Activated CD8-positive, alpha-beta memory T cell treated with anti-CD3 and anti-CD28 coated beads, Interleukin-2, amount 50 U/mL, for 1 hour (primary cell): ENCODE data around the gene VAC14.

ENCODE experiments used
- DNase-seq: peaks from one replicate; pipeline ENCODE4 v3.0.0-alpha.2; 2020; ENCODE audit errors: extremely low read depth

The VAC14 gene

DNA sequence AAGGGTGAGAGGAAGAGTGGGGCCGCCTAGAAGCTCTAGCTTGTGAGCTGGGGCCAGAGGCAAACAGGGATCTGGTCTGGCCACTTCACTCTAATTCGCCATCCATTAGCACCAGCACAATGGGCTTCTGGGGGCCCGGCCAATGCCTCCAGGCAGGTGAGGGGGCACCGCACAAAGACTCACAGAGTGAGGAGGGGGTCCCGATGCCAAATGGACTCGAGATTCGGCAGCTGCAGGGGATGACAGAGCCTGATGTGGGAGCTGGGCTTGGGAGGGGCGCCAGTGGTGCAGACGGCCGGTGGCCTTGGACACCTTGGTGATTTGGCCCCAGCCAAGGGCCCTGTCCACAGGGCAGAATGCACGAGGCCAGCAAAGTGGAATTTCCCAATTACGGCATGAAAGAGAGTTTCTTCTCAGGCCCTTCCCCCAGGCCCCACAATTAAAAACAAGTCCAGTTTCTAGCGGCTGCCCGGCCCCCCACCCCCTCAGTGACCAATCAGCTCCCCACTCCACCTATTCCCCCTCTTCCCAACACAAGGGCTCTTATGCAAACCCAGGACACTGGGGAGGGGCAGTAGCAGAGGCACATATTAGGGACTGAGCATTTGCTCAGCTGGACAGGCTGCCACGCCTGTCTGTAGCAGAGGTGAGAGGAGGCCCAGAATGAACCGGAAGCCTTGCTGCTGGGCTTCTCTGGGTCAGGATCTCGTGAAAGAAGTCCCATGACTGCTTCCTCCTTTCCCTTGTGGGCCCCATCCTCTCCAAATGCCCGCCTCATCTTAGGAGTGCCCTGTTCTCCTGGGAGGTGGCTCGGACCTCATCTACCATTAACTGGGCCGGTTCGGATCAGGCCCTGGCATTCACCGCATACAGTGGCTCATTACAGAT is 75.7 kb downstream of the VAC14 start:
- no peak for DNase-seq

DNA sequence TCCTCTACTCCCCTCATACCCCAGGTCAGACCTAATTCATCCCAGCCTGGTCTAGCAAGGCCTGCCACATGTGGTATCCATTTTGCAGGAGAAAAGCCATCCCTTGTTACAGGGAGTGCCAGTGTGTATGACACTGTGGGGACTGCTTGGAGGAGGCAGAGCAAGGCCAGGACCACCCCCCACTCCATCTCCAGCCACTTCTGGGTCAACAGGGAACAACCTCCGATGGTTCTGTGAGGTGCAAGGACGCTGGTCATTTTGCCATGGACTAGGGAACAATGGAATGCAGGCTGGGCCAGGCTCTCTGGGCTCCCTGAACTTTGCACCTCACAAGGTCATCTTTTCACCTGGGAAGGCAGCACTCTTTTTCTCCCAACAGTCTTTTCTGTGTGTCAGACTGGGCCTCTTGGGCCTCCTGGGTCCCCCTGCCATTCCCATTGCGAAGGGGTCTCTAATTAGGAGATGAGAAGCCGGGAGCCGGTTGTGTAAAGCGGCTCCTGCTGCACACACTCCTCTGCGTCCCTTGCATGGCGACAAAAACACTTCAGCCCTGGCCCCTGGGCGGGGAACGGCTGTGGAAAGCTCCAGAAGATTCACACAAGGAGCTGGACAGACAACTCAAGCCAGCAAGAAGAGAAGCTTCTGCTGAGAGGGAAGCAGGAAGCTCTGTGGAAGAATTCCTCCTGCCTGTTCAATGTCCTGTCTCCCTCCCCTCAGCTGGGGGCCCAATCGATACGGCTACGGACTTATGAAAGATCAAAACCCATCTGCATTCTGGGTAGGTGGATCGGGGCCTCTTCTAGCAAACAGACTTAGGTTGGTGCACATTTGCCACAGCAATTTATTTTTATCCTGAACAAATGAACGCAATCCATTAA is 76.6 kb downstream of the VAC14 start:
- DNase-seq, result no peak

DNA sequence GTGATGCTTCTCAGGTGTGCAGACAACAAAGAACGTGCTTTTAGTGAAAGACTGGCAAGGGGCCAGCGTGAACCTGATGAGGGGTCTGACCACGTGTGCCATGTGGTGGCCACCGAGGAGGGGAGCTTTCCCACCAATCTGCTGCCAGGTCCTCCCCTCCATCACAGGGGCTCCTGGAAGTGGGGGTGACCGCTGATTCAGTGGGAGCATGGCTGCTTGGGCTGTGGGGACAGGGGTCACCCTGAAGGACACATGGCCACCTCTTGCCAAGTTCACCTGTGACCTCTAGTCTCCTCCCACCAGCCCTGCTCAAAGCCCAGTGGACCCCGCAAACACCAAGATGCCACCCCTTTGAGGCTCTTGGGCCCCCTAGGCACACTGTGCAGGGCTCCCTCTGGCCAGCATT is 77.2 kb downstream of the VAC14 start:
- DNase-seq, result no peak

DNA sequence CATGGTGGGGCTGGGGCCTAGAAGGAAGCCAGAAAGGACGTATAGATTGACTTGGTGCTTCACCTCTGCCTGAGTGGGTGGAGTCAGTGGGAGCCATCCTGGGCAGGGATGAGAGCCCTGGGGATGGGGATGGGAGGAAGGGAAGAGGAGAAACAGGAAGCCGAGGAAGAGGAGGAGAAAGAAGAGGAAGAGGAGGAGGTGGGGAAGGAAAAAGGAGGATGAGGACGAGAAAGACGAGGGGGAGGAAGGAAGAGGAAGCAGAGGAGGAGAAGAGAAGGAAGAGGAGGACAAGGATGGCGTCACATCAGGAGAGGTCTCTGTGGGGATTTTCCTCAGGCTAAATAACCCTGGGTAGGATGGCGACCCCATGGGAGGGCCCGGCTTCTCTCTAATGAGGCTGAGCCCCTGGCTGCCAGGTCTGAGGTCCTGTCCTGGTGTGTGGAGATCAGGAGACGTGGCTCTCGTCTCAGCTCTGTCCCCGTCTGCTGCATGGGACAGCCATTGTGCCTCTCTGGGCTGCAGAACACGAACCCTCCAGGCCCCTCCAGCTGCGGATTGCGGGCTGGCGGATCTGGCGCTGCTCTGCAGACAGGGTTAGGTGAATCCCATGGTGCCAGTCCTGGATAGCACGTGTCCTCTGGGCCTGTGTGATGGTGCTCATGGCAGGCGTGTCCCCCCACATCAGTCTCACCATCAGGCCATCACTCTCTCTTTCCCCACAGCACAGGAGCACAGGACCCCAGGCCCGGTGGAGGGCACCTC is 79.6 kb downstream of the VAC14 start:
- no peak for DNase-seq

DNA sequence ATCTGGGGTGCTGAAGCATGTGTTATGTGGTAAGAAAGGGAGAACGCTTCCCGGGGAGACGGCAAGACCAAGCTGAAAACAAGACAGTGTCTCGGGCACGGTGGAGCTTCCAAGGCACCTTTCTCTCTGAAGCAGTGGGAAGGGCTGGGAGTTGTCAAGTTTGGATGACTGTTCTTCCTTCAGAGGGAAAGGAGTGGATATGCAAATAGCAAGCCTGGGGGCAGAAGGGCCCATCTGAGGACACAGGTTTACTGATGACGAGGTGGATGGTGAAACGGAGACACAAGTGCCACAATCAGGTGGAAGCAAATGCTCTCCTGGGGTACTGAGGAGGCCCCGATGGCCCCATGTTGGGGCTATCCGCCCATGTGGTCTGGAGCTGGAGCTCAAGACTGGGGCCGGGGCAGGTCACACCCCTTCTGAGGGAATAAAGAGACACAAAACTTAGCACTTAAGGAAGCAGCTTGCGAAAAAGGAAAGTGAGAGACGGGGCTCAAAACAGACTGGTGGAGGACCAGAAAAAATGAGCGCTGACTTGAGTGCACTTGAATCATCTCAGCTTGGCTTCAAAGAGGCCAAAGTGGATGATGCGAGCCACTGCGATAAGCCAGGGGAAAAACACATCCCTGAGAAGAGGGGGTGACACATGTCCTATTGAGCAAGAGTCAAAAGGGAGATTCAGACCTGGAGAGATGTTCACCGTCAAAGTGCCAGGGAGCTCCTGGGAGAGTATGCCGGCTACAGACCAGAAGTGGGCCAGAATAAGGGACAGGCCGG is 80.3 kb downstream of the VAC14 start:
- DNase-seq, result no peak

DNA sequence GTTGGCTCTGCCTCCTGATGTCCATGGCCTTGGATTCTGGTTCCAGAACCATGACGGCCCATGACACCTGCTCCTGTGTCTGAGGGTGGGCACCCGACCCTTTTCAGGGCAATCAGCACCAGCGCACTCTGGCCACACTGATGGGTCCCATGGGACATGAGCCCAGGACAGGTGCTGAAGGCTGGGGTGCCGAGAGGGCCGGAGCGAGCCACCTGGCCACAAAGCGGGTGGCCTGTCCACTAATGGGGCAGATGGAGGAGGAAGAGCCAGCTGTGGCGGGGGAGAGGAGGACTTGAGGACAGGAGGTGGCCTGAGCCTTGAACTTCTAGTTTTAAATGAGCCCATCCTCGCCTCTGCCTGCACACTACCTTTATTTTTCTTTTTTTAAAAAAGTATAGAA is 83.9 kb downstream of the VAC14 start:
- no peak for DNase-seq

DNA sequence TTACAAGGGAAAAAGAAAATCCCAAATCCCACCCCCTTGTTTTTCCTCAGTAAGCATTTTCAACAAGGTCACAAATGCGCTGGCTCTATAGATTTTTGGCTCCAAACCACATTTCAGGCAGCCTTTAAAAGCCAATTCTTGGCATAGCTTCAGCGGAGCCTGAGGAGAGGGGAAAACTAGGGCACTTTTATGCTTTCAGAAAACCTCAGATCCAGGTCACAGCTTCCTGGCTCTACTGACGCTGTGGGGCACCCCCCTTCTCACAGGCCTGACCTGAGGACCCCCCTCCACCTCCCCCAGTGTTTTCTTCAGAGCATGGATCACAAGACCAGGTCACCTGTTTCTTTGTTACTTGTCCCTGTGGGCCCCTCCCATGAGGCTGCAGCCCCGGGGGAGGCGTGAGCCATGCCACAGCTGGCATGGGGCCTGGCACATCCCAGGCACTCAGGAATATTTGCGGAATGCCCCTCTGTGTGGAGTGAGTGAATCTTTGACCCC is 85.0 kb downstream of the VAC14 start:
- DNase-seq, result no peak

DNA sequence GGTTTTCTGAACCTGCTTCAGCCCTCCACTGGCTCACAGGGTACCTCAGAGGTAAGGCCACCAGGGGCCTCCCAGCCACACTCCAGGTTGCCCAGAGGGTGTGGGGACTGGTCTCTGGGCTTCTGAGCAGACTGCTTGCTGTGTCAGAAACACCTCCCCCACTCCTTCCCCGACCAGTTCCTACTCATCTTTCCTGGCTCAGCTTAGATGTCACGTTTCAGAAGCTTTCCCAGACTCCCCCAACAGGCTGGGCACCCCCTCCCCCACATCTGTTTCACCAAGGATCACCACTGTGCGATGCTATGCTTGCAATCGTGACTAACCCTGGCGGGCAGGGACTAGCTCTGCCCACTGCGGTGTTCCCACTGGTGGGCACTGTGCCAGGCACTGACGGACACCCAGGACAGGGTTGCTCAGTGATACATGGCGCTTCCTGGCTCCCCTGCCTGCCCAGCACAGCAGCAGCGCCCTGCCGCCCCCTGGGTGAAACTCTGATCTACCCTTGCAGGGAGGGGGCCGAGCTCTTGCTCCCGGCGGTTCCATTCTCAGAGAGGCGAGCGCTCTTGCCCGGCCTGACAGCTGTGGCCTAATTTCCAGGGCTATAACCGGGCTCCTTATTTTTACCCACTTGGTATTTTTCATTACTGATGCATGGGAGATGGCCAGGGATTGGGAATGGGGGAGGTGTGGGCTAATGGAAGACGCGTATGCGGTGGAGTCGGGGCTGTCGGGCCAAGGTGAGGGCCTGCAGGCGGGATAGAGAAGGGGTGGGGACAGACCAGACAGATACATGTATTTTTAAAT is 85.7 kb downstream of the VAC14 start:
- no peak for DNase-seq

DNA sequence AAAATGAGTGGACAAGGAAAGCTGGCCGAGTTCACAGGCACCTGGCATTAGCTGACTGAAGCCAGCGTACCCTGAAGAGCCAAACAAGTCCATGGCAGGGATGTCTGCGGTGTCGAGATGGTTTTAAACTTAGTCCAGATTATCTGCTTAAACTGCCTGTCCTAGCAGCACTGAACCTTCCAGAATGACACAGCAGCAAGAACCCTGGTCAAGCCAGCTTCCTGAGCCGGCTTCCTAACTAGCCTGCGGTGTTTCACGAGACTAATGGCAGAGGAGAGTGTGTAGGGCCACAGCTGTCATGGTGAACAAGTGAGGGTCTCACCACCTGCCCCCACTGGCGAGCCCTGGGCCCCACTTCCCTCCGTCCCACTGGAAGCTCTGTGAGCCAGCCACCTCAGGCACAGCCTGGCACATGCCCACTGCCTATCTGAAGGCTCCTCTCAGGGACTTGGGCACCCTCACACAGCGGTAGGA is 86.3 kb downstream of the VAC14 start:
- DNase-seq, result no peak

DNA sequence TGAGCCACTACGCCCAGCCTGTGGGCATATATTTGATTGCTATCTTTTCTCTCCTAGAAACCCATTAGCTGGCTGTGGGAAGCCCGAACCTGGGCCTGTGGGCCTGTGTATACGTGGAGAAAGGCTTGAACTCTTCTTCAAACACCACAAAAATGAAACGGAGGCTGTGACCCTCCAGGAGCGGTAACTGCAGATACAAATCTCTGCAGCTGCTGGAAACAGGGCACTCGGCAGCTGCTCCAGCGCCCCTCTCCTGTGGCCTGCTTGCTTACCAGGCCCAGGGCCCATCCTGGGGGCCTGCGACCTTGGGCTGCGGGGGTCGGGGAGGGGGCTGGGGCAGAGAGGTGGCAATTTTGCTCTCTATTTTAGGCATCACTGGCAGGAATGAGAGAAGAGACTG is 87.1 kb downstream of the VAC14 start:
- DNase-seq, result no peak

DNA sequence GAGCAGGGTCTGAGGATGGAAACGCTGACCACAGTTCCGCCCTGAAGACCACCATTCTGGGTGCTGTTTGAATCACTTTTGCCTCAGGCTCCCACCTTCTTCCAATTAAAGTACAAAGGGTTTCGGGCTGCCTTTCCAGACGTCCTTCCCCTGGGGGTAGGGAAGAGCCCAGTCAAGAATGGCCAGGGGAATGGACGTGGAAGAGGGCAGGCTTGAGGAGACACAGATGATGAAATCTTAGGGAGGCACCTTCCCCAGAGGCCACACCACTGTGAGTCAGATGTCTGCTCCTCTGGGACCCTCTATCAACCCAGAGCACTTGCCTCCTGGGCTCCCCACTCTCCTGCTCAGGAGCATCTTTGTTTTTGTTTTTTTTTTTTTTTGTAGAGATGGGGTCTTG is 87.6 kb downstream of the VAC14 start:
- DNase-seq, result no peak

DNA sequence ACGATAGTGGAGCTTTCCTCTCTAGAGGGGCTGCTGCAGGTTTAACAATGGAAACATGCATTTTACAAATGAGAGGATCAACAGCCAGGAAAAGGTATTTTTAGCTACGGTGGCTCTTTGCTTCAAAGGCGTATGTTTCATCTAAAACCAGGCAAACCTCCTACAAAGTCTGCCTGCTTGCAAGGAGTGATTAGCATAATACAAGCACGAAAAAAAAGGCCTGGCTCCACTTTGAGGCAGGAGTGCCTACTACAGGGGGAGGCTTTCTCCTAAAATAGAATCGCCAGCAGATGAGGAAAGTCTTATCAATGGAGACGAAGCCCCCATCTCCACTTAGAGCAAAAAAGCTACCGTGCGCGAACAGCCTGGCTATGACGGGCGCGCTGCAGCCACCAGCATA is 88.0 kb downstream of the VAC14 start:
- no peak for DNase-seq

DNA sequence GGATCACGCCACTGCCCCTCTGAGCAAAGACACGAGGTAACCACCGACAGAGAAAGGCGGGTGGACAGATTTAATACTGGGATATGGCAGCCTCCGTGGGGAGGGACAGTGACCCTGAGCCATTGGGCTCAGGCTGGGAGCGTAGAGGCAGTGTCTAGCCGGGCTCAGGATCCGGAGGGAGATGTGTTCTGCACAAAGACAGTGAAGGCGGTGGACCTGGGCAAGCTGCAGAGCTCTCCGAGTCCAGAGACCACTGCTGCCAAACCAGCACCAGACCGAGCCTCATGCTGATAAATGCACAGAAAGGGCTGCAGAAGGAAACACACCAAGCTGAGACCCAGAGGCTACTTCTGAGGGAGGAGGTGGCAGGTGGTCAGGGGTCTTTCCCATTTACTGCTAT is 88.6 kb downstream of the VAC14 start:
- DNase-seq, result no peak

DNA sequence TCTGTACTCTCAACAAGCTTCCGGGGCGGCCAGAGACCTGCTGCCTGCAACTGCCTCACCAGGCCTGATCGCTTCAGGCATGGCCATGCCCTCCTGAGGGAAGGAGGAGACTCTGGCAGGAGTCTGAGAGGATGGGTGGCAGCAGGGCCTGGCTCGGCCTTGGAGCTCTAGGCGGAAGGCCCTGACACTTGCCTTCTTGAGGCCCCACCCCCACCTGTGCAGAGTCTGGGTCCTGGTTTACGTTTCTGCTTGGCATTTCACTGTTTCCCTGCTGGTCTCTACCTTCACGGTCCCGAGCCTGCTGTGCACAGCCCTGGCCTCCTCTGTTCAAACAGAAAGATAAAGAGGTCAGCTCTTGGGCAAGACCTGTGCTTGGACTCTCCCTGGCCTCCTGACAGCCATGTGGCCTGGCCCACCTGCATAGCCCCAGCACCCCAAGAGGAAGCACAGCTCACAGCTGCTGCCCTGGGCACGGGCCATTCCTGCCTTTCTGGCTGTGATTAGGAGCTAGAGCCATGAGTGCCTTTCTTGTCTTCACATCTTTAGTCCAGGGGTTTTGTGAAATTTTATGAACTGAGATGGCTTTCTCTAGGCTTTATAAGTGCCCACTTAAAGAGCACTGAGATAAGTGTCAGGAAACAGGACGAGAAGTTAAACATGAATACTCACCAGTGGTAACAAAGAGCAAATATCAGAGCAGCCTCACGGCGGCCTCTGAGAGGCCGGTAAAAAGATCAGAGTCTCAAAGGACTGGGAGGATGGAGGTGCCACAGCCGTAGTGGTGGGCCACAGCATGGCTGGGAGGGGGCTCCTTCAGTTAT is 89.5 kb downstream of the VAC14 start:
- DNase-seq, result no peak

DNA sequence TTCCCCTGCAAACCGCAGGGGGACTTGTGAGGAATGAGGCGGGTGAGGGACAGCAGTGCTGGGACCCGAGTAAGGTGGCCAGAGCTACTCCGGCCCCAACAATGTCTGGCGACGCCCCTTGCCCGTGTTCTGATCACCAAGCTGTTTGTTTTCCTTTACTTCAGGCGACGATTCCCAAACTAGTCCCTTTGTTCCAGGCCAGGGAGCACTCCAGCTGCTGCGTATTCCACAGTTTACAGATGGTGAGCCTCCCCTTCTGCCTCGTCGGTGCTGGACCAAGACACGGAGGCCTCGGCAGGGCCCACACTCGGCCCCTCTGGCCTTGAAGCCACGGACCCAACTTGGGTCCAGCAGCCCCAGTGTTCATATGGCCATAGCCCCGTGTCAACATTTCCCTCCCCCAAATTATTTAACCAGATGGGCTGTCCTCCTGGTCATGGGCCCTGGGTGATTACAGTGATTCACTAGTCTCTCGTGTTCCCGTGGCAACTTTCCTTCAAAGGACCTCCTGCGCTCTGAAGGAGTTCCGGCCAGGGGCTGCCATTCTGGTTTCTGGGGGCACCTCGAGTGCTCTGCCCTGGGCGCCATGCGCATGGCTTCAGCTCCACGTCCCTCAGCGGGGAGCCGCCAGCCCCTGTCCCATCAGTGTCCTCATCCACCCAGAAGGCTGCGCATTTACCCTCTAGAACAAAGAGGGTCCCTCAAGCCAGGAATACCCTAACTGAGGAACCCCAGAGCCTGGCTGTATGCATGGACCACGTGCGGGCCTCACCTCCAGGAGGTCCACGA is 90.3 kb downstream of the VAC14 start:
- DNase-seq, result no peak

DNA sequence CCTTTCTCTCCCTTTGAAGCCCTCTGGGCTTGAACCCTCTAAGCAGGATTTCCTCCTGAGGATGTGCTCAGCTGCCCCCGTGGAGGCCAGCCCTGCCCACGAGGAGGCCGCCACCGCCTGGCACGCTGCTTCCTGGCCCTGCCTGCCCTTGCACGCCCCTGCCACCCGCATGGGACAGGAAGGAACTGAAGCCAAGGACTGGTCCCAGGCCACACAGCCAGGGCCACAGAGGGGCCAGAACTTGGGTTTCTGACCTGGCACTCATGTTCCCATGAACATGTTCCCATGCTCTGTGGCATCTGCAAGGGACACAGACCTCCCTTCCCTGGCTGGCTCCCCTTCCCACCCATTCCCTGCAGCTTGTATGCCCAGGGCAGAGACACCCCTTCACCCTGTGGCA is 91.0 kb downstream of the VAC14 start:
- no peak for DNase-seq

DNA sequence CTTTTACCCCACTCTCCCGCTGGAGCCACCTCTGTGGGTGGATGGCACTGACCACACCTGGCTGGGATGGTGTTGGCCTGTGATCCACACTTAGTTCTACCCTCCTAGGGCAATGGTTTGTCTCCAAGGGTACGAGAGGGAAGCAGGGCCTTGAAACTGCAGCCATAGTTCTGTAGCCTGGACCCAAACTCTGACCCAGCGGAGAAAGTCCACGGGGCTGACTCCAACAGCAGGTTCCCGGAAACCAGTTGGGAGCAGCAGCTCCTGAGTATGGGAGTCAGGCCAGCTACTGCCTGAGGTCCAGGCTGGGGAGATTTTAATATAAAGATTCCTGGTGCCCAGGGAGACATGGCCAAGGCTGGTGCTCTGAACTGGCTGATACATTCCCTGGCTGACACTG is 91.5 kb downstream of the VAC14 start:
- DNase-seq, result no peak
